GM23338 (cell line): ENCODE measurements around the gene TRIO.

Source experiments
- CREB1 ChIP-seq: fragments of 250-450 bp; sonication (Bioruptor Pico); IDR thresholded peaks from 2 replicates; pipeline ENCODE4 v1.5.0; 2020; ENCODE audit warnings: low read depth, mild to moderate bottlenecking, moderate library complexity
- EZH2 ChIP-seq: fragments of 200-600 bp; sonication (generic); IDR thresholded peaks from one replicate; pipeline ENCODE4 v1.8.0; 2017; ENCODE audit warnings: antibody characterized with exemption, mild to moderate bottlenecking, low read depth; ENCODE audit not compliant: unreplicated experiment
- EZH2phosphoT487 ChIP-seq: fragments of 200-600 bp; sonication (generic); IDR thresholded peaks from one replicate; pipeline ENCODE4 v1.8.1; 2018; ENCODE audit warnings: antibody characterized with exemption; ENCODE audit not compliant: unreplicated experiment
- JUNB ChIP-seq: IDR thresholded peaks from one replicate; pipeline ENCODE4 v1.6.1; 2016; ENCODE audit warnings: antibody characterized with exemption; ENCODE audit not compliant: unreplicated experiment
- POLR2AphosphoS5 ChIP-seq: IDR thresholded peaks from 2 replicates; pipeline ENCODE4 v1.6.1; 2016; ENCODE audit warnings: antibody characterized with exemption, low read depth
- STAT1 ChIP-seq: IDR thresholded peaks from one replicate; pipeline ENCODE4 v1.6.1; 2016; ENCODE audit warnings: antibody characterized with exemption; ENCODE audit not compliant: unreplicated experiment
- TF ChIP-seq, protein P1 (sequence below), 2 experiments: fragments of 200-600 bp in 1 of 2; sonication (generic) in 1 of 2; conservative IDR thresholded peaks; 2 replicates each; pipeline versions ENCODE4 v1.5.1 to v1.6.1; 2016 to 2017; ENCODE audit warnings: antibody characterized with exemption in 2 of 2, low read depth in 2 of 2, mild to moderate bottlenecking in 2 of 2, moderate library complexity in 1 of 2
- TF ChIP-seq, protein P2 (sequence below): IDR thresholded peaks from one replicate; pipeline ENCODE4 v1.6.1; 2018; ENCODE audit warnings: antibody characterized with exemption; ENCODE audit not compliant: unreplicated experiment
- TF ChIP-seq, protein P3 (sequence below): IDR thresholded peaks from 2 replicates; pipeline ENCODE4 v1.6.1; 2016; ENCODE audit warnings: antibody characterized with exemption

- TF ChIP-seq, protein P1, sequence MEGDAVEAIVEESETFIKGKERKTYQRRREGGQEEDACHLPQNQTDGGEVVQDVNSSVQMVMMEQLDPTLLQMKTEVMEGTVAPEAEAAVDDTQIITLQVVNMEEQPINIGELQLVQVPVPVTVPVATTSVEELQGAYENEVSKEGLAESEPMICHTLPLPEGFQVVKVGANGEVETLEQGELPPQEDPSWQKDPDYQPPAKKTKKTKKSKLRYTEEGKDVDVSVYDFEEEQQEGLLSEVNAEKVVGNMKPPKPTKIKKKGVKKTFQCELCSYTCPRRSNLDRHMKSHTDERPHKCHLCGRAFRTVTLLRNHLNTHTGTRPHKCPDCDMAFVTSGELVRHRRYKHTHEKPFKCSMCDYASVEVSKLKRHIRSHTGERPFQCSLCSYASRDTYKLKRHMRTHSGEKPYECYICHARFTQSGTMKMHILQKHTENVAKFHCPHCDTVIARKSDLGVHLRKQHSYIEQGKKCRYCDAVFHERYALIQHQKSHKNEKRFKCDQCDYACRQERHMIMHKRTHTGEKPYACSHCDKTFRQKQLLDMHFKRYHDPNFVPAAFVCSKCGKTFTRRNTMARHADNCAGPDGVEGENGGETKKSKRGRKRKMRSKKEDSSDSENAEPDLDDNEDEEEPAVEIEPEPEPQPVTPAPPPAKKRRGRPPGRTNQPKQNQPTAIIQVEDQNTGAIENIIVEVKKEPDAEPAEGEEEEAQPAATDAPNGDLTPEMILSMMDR (conservative IDR thresholded peaks at IDR 0.05; ENCODE audit: low read depth in 2 of 2): no peak
- no peak for TF ChIP-seq EZH2phosphoT487
- no peak for TF ChIP-seq CREB1 (CRISPR knock-in tag)
- TF ChIP-seq, protein P2, sequence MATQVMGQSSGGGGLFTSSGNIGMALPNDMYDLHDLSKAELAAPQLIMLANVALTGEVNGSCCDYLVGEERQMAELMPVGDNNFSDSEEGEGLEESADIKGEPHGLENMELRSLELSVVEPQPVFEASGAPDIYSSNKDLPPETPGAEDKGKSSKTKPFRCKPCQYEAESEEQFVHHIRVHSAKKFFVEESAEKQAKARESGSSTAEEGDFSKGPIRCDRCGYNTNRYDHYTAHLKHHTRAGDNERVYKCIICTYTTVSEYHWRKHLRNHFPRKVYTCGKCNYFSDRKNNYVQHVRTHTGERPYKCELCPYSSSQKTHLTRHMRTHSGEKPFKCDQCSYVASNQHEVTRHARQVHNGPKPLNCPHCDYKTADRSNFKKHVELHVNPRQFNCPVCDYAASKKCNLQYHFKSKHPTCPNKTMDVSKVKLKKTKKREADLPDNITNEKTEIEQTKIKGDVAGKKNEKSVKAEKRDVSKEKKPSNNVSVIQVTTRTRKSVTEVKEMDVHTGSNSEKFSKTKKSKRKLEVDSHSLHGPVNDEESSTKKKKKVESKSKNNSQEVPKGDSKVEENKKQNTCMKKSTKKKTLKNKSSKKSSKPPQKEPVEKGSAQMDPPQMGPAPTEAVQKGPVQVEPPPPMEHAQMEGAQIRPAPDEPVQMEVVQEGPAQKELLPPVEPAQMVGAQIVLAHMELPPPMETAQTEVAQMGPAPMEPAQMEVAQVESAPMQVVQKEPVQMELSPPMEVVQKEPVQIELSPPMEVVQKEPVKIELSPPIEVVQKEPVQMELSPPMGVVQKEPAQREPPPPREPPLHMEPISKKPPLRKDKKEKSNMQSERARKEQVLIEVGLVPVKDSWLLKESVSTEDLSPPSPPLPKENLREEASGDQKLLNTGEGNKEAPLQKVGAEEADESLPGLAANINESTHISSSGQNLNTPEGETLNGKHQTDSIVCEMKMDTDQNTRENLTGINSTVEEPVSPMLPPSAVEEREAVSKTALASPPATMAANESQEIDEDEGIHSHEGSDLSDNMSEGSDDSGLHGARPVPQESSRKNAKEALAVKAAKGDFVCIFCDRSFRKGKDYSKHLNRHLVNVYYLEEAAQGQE: no peak
- no peak for TF ChIP-seq EZH2
- TF ChIP-seq POLR2AphosphoS5: no peak
- TF ChIP-seq, protein P3, sequence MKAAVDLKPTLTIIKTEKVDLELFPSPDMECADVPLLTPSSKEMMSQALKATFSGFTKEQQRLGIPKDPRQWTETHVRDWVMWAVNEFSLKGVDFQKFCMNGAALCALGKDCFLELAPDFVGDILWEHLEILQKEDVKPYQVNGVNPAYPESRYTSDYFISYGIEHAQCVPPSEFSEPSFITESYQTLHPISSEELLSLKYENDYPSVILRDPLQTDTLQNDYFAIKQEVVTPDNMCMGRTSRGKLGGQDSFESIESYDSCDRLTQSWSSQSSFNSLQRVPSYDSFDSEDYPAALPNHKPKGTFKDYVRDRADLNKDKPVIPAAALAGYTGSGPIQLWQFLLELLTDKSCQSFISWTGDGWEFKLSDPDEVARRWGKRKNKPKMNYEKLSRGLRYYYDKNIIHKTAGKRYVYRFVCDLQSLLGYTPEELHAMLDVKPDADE: no peak
- TF ChIP-seq JUNB: no peak
- no peak for TF ChIP-seq STAT1
These were observed 102.2 kb downstream of the TRIO start for GRCh38 chr5:14245132-14245925.
